GM12878 (cell line): ENCODE measurements around the gene ARID3A. TPM values are rescaled to one million over a fixed set of nuclear protein-coding genes. Genes with fewer than 3 reads are reported as not detected.

ENCODE experiments used
- ATAC-seq: fragments of 200-7000 bp; cut with Tn5 transposase; 3 replicates; pipeline ENCODE4 v1.9.1; 2020; ENCODE audit warnings: mild to moderate bottlenecking, moderate library complexity
- BruUV-seq: library from RNA; stranded (reverse); fragments of 400-500 nt; replicated peaks from 2 replicates; lab custom pipeline; 2021; lab: Mats Ljungman, UMichigan
- CTCF ChIA-PET: fragments of 300-600 bp; sonication (Branson Sonifier 250); formaldehyde crosslinking; extraction: SDS; loops from one replicate; lab custom pipeline; 2021; ENCODE audit warnings: inconsistent platforms; lab: Yijun Ruan, JAX
- POLR2A ChIA-PET: fragments of 350-600 bp; formaldehyde crosslinking; extraction: SDS; loops from one replicate; lab custom pipeline; 2021; ENCODE audit warnings: inconsistent platforms; lab: Charles Lee
- RAD21 ChIA-PET: fragments of 300-600 bp; sonication (Branson Sonifier 250); formaldehyde crosslinking; loops from one replicate; lab custom pipeline; 2023; ENCODE audit warnings: antibody characterized with exemption; ENCODE audit not compliant: unreplicated experiment; lab: Charles Lee
- SMC1A ChIA-PET: fragments of 300-600 bp; sonication (Branson Sonifier 250); formaldehyde crosslinking; loops from one replicate; lab custom pipeline; 2023; ENCODE audit not compliant: unreplicated experiment, uncharacterized antibody; lab: Charles Lee
- DNase-seq: peaks from one replicate; pipeline ENCODE4 v3.0.0-alpha.2; 2011; ENCODE audit warnings: low read depth, low spot score
- FAIRE-seq: peaks from 3 replicates; lab custom pipeline; 2011; peaks lifted over from hg19 to GRCh38; lab: Jason Lieb, UNC
- H2AFZ ChIP-seq: 2 replicates; pipeline ENCODE4 v1.6.0; 2011; ENCODE audit warnings: low read depth, low read length, control low read depth; ENCODE audit not compliant: control insufficient read depth
- H3K27ac ChIP-seq: 2 replicates; pipeline ENCODE4 v1.5.1; 2011; ENCODE audit warnings: control low read depth; ENCODE audit not compliant: control insufficient read depth, insufficient read depth
- H3K27me3 ChIP-seq, 2 experiments: replicated peaks in 1 of 2; 2 replicates each; pipeline versions ENCODE4 v1.6.0 to v1.6.1; 2011; ENCODE audit warnings: low read length in 1 of 2; ENCODE audit not compliant: control insufficient read depth in 2 of 2, insufficient read depth in 2 of 2
- H3K36me3 ChIP-seq, 2 experiments: 2 replicates each; pipeline ENCODE4 v1.5.1; 2011; ENCODE audit warnings: low read length in 1 of 2; ENCODE audit not compliant: control insufficient read depth in 2 of 2, insufficient read depth in 2 of 2
- H3K4me1 ChIP-seq: 2 replicates; pipeline ENCODE4 v1.6.1; 2011; ENCODE audit warnings: mild to moderate bottlenecking, low read length, moderate library complexity, mixed read lengths; ENCODE audit not compliant: control insufficient read depth, insufficient read depth
- H3K4me2 ChIP-seq: 2 replicates; pipeline ENCODE4 v1.6.0; 2011; ENCODE audit warnings: control low read depth; ENCODE audit not compliant: control insufficient read depth, insufficient read depth
- H3K4me3 ChIP-seq: fragments of 200-600 bp; sonication (generic); 2 replicates; pipeline ENCODE4 v1.5.1; 2016
- H3K79me2 ChIP-seq: 2 replicates; pipeline ENCODE4 v1.6.0; 2011; ENCODE audit warnings: low read length; ENCODE audit not compliant: control insufficient read depth, insufficient read depth
- H3K9ac ChIP-seq: 2 replicates; pipeline ENCODE4 v1.8.0; 2011; ENCODE audit warnings: low read length, control low read depth, mixed read lengths; ENCODE audit not compliant: control insufficient read depth, insufficient read depth
- H3K9me3 ChIP-seq: replicated peaks from 3 replicates; pipeline ENCODE4 v1.5.1; 2011; ENCODE audit warnings: mild to moderate bottlenecking, low read length; ENCODE audit not compliant: control insufficient read depth, insufficient read depth
- H4K20me1 ChIP-seq: 2 replicates; pipeline ENCODE4 v1.6.0; 2011; ENCODE audit not compliant: control insufficient read depth, insufficient read depth
- ASH2L ChIP-seq: fragments of 300-600, 200-600 bp; sonication (generic); IDR thresholded peaks from 2 replicates; pipeline ENCODE4 v1.6.1; 2017; ENCODE audit warnings: low read depth, mild to moderate bottlenecking, borderline replicate concordance
- EGR1 ChIP-seq, 2 experiments: IDR thresholded peaks; 1 replicate in 1 of 2; 2 replicates in 1 of 2; pipeline ENCODE4 v1.6.1; 2011 to 2012; ENCODE audit warnings: low read depth in 2 of 2, low read length in 2 of 2, borderline replicate concordance in 1 of 2, mild to moderate bottlenecking in 1 of 2, moderate library complexity in 1 of 2
- EP300 ChIP-seq, 2 experiments: fragments of 150-350 bp in 1 of 2; IDR thresholded peaks; 2 replicates each; pipeline ENCODE4 v1.6.1; 2011 to 2012; ENCODE audit warnings: low read depth in 2 of 2, low read length in 2 of 2, borderline replicate concordance in 1 of 2, improper control_type of control experiment in 1 of 2, inconsistent platforms in 1 of 2; ENCODE audit not compliant: control insufficient read depth in 1 of 2
- KDM1A ChIP-seq: fragments of 200-600 bp; sonication (generic); IDR thresholded peaks from 2 replicates; pipeline ENCODE4 v1.6.1; 2016; ENCODE audit warnings: borderline replicate concordance
- MEF2A ChIP-seq: IDR thresholded peaks from 2 replicates; pipeline ENCODE4 v1.6.1; 2011; ENCODE audit warnings: low read depth, mild to moderate bottlenecking, low read length, moderate library complexity; ENCODE audit not compliant: insufficient read depth
- MXI1 ChIP-seq: fragments of 150-350 bp; IDR thresholded peaks from 2 replicates; pipeline ENCODE4 v1.6.1; 2011; ENCODE audit warnings: low read depth, mild to moderate bottlenecking, inconsistent platforms, low read length, improper control_type of control experiment
- RB1 ChIP-seq: fragments of 450-650 bp; formaldehyde crosslinking; IDR thresholded peaks from 2 replicates; pipeline ENCODE4 v1.6.1; 2017; ENCODE audit warnings: mild to moderate bottlenecking, borderline replicate concordance
- RBBP5 ChIP-seq: fragments of 200-600 bp; sonication (generic); conservative IDR thresholded peaks from 2 replicates; pipeline ENCODE4 v1.6.1; 2016
- SMAD5 ChIP-seq: IDR thresholded peaks from 2 replicates; pipeline ENCODE4 v1.6.1; 2016; ENCODE audit warnings: antibody characterized with exemption, low read depth
- STAT3 ChIP-seq: IDR thresholded peaks from 2 replicates; pipeline ENCODE4 v1.6.1; 2011; ENCODE audit warnings: low read depth, low read length, improper control_type of control experiment
- WGBS: methylation state at CpG from one replicate; pipeline ENCODE4 v1.1.6; 2016; ENCODE audit warnings: low lambda C conversion rate; ENCODE audit not compliant: insufficient replicate concordance, insufficient coverage; ENCODE audit errors: missing lambda C conversion rate; 5-methylcytosine and 5-hydroxymethylcytosine counted together
- in situ Hi-C: fragments of 300-500 bp; cut with MboI; formaldehyde crosslinking; loops from 9 replicates; pipeline ENCODE4 v1.14.3; 2018; ENCODE audit warnings: mixed read lengths
- intact Hi-C: fragments of 100-400 bp; cut with micrococcal nuclease; formaldehyde crosslinking; loops from one replicate; pipeline ENCODE4 v1.14.2; 2022; ENCODE audit not compliant: unreplicated experiment
- polyA plus RNA-seq, 11 experiments: library from polyadenylated mRNA; depleted of rRNA in 4 of 11; unstranded in 6 of 11; stranded (reverse) in 5 of 11; fragments of >200 nt; fragmentation: Nextera tagmentation in 4 of 11; fragmentation: Illumina TruSeq in 1 of 11; extraction: Ambion mirVana in 4 of 11; extraction: Trizol in 1 of 11; gene quantifications; 1 replicate in 1 of 11; 2 replicates in 10 of 11; pipeline versions ENCODE4 v1.2.1 to v1.2.3, GENCODE V29; 2011 to 2016; ENCODE audit warnings: inconsistent platforms in 2 of 11, missing spikeins in 2 of 11, low read depth in 1 of 11
- total RNA-seq, 4 experiments: library from RNA; depleted of rRNA in 3 of 4; stranded (reverse); fragments of >200 nt in 3 of 4; fragmentation: Illumina TruSeq in 1 of 4; extraction: Trizol in 1 of 4; gene quantifications; 2 replicates each; pipeline versions ENCODE4 v1.2.1 to v1.2.3, GENCODE V29; 2013 to 2021
- TF ChIP-seq, protein P1 (sequence below): fragments of 450-650 bp; IDR thresholded peaks from 2 replicates; pipeline ENCODE4 v1.6.1; 2017; ENCODE audit warnings: antibody characterized with exemption, mild to moderate bottlenecking, moderate library complexity
- TF ChIP-seq, protein P2 (sequence below): IDR thresholded peaks from 2 replicates; pipeline ENCODE4 v1.6.1; 2011; ENCODE audit warnings: borderline replicate concordance, low read depth, mild to moderate bottlenecking, moderate library complexity, low read length; ENCODE audit not compliant: insufficient read depth, poor library complexity, severe bottlenecking
- TF ChIP-seq, protein P3 (sequence below): fragments of 450-650 bp; IDR thresholded peaks from 2 replicates; pipeline ENCODE4 v1.6.1; 2017; ENCODE audit warnings: mild to moderate bottlenecking
- TF ChIP-seq, protein P4 (sequence below): IDR thresholded peaks from 2 replicates; pipeline ENCODE4 v1.6.1; 2011; ENCODE audit warnings: mild to moderate bottlenecking, low read depth, low read length, moderate library complexity; ENCODE audit not compliant: insufficient replicate concordance

The ARID3A gene
- total and polyA plus RNA-seq, 10 of the 15 experiments (the other 5 are each of a cell fraction or from before 2014, with no cell fraction given): 0.76 to 70.0 (median 16.7) TPM

DNA sequence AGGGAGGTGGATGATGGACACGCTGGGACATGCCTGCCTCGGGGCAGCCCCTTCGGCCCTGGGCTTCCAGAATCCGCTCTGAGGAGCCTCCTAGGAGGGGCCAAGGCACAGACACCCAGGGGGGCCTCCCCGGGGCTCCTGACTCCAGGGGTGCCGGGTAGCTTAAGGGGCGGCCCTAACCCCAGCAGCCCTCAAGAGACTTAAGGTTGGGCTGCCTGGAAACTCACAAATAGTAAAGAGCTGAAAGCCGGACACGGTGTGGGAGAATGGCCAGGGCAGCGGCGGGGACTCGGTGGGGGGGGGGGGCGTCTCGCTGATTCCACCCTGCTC, 7.7 kb downstream of the ARID3A start:
- FAIRE-seq: no peak

More for the DNA sequence above, 7.7 kb downstream of the ARID3A start:
- Histone ChIP-seq H3K36me3 (peaks cover 10 to 22% of the 10 kb centered on the region in 2 experiments), H3K4me3 (peak overlapping the region; percentile 65; the same call in 1 of the 2 replicates), H3K9me3 (peaks cover 4% of the 10 kb centered on the region), H3K4me2 (peak overlapping the region; percentile 86), H4K20me1 (no peaks in the 10 kb centered on the region), H3K27ac (peak overlapping the region; percentile 47; the same call in 1 of the 2 replicates), H3K79me2 (peaks cover 60% of the 10 kb centered on the region), H2AFZ (no peak overlapping the region), H3K4me1 (peaks cover 21% of the 10 kb centered on the region), H3K27me3 (no peaks in the 10 kb centered on the region), H3K9ac (peak overlapping the region; percentile 67; the same call in 1 of the 2 replicates)
- SMC1A ChIA-PET: interaction anchor here (0.6 to 1.6 kb wide), 3 partner anchors 11 to 545 kb away, joined by 3 to 8 read pairs (median 3); no protein-coding TSS in a partner anchor
- RAD21 ChIA-PET: interaction anchor here (0.8 to 2.4 kb wide), 3 partner anchors 11 to 51 kb away, joined by 3 to 10 read pairs (median 9); partner anchors contain the start of gene WDR18
- in situ Hi-C loops: no loop called here
- TF ChIP-seq RB1 (no peak), EP300 (IDR thresholded peaks at IDR 0.05; ENCODE audit: borderline replicate concordance in 1 of 2, control insufficient read depth in 1 of 2, low read depth in 2 of 2, low read length in 2 of 2) (no peak), STAT3 (no peak), EGR1 (IDR thresholded peaks at IDR 0.05; ENCODE audit: borderline replicate concordance in 1 of 2, low read depth in 2 of 2, low read length in 2 of 2) (no peak), KDM1A (no peak), MXI1 (no peak), SMAD5 (no peak), MEF2A (no peak), RBBP5 (no peak), ASH2L (no peak)
- TF ChIP-seq, protein P1, sequence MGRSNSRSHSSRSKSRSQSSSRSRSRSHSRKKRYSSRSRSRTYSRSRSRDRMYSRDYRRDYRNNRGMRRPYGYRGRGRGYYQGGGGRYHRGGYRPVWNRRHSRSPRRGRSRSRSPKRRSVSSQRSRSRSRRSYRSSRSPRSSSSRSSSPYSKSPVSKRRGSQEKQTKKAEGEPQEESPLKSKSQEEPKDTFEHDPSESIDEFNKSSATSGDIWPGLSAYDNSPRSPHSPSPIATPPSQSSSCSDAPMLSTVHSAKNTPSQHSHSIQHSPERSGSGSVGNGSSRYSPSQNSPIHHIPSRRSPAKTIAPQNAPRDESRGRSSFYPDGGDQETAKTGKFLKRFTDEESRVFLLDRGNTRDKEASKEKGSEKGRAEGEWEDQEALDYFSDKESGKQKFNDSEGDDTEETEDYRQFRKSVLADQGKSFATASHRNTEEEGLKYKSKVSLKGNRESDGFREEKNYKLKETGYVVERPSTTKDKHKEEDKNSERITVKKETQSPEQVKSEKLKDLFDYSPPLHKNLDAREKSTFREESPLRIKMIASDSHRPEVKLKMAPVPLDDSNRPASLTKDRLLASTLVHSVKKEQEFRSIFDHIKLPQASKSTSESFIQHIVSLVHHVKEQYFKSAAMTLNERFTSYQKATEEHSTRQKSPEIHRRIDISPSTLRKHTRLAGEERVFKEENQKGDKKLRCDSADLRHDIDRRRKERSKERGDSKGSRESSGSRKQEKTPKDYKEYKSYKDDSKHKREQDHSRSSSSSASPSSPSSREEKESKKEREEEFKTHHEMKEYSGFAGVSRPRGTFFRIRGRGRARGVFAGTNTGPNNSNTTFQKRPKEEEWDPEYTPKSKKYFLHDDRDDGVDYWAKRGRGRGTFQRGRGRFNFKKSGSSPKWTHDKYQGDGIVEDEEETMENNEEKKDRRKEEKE: no peak
- TF ChIP-seq, protein P2, sequence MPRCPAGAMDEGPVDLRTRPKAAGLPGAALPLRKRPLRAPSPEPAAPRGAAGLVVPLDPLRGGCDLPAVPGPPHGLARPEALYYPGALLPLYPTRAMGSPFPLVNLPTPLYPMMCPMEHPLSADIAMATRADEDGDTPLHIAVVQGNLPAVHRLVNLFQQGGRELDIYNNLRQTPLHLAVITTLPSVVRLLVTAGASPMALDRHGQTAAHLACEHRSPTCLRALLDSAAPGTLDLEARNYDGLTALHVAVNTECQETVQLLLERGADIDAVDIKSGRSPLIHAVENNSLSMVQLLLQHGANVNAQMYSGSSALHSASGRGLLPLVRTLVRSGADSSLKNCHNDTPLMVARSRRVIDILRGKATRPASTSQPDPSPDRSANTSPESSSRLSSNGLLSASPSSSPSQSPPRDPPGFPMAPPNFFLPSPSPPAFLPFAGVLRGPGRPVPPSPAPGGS: no peak
- TF ChIP-seq, protein P3, sequence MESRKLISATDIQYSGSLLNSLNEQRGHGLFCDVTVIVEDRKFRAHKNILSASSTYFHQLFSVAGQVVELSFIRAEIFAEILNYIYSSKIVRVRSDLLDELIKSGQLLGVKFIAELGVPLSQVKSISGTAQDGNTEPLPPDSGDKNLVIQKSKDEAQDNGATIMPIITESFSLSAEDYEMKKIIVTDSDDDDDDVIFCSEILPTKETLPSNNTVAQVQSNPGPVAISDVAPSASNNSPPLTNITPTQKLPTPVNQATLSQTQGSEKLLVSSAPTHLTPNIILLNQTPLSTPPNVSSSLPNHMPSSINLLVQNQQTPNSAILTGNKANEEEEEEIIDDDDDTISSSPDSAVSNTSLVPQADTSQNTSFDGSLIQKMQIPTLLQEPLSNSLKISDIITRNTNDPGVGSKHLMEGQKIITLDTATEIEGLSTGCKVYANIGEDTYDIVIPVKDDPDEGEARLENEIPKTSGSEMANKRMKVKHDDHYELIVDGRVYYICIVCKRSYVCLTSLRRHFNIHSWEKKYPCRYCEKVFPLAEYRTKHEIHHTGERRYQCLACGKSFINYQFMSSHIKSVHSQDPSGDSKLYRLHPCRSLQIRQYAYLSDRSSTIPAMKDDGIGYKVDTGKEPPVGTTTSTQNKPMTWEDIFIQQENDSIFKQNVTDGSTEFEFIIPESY: no peak
- TF ChIP-seq, protein P4, sequence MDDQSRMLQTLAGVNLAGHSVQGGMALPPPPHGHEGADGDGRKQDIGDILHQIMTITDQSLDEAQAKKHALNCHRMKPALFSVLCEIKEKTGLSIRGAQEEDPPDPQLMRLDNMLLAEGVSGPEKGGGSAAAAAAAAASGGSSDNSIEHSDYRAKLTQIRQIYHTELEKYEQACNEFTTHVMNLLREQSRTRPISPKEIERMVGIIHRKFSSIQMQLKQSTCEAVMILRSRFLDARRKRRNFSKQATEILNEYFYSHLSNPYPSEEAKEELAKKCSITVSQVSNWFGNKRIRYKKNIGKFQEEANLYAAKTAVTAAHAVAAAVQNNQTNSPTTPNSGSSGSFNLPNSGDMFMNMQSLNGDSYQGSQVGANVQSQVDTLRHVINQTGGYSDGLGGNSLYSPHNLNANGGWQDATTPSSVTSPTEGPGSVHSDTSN: no peak
- POLR2A ChIA-PET: interaction anchor here (0.5 to 1.6 kb wide), 6 partner anchors 14 to 323 kb away, joined by 3 to 4 read pairs (median 3); no protein-coding TSS in a partner anchor
- DNase-seq: no peak
- no peak for ATAC-seq
- no TSS peak for BruUV-seq
- intact Hi-C loops: no loop called here
- CTCF ChIA-PET: interaction anchor here (1.4 to 2.2 kb wide), 3 partner anchors 48 to 70 kb away, joined by 4 to 10 read pairs (median 7); partner anchors contain the start of gene WDR18
- WGBS: 59% methylated on average over 8 of the region's 14 CpGs
